Stimulated activated CD4-positive, alpha-beta T cell treated with anti-CD3 and anti-CD28 coated beads, Interleukin-2, amount 100 ng/mL, for 4 hours (primary cell): ENCODE results near the gene PLCB1.
"Not testable (repeated sequence)": the region's sequence is repeated elsewhere in the genome, so short reads cannot be mapped to it uniquely, and the experiment has no call there.

Source experiments
- DNase-seq: peaks from one replicate; pipeline ENCODE4 v3.0.0-alpha.2; 2020; ENCODE audit warnings: low read depth

PLCB1 gene

DNA sequence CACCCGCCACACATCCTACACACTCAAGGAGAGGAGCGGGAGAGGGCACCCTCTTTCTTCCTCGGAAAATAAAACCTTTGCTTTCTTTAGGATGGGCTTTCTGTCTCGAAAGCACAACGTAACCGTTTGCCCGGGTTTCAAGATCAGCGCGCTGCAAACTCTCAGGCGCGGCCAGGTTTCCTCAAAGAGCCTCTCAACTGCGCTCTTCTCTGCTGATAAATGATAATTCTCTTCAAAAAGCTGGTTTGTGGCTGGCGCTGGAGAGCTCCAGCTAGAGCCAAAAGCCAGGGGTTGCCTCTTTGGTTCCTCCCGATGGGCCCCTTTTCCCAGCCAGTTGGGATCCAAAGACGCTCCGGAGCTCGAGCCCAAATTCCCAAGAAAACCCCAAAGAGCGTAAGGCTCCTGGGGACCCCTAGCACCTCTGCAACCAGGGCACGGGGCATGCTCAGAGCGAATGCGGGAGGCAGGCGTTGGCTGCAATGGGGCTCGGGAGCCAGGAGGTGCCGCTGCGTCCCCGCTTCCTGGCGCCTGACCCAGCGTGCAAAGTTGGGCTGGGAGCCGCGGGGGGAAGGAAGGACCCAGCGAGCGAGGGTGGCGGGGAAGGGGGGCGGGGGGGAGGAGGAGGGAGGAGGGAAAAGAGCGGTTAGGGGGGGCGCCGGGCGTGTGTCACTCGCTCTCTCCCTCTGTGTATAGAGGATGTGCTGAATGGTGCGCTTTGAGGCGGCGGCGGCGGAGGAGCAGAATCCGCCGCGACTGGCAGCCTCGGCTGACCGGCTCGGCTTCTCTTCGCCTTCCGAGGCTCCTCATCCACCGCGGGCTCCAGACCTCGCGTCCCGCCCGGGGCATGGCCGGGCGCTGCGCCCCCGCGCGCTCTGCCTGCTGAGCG lies at the start of gene PLCB1:
TSS of gene PLCB1 (plus strand) at position 669 of the 886 bp plus-strand sequence. CDS start 386 bp downstream, outside the sequence.
- peak; percentile 53 for DNase-seq

- no peak for DNase-seq
These were observed 49.1 kb upstream of the PLCB1 start for GRCh38 chr20:8082989-8083388.

- no peak for DNase-seq
These were observed 42.4 kb upstream of the PLCB1 start for GRCh38 chr20:8089668-8090067.

DNA sequence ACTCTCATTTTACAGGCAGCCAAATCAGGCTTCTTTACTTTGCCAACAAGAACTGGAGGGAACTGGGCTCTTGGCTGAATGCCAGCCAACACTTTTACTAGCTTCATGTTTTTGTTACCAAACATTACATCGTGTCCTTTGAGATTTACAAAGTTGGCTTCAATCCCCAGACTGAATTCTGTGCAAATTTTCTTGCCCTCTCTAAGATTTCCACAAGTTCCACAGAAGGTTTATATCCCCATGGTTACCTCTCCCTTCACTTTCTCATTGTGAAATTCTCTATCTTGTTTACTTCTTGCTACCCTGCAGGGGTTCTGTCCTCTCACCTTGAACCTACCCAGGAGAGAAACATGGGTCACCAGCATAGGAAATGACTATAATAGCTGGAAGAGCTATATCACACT lies 37.6 kb upstream of the PLCB1 start:
- no peak for DNase-seq

GRCh38 chr20:8094850-8095249 lies 37.2 kb upstream of the PLCB1 start:
- no peak for DNase-seq

DNA sequence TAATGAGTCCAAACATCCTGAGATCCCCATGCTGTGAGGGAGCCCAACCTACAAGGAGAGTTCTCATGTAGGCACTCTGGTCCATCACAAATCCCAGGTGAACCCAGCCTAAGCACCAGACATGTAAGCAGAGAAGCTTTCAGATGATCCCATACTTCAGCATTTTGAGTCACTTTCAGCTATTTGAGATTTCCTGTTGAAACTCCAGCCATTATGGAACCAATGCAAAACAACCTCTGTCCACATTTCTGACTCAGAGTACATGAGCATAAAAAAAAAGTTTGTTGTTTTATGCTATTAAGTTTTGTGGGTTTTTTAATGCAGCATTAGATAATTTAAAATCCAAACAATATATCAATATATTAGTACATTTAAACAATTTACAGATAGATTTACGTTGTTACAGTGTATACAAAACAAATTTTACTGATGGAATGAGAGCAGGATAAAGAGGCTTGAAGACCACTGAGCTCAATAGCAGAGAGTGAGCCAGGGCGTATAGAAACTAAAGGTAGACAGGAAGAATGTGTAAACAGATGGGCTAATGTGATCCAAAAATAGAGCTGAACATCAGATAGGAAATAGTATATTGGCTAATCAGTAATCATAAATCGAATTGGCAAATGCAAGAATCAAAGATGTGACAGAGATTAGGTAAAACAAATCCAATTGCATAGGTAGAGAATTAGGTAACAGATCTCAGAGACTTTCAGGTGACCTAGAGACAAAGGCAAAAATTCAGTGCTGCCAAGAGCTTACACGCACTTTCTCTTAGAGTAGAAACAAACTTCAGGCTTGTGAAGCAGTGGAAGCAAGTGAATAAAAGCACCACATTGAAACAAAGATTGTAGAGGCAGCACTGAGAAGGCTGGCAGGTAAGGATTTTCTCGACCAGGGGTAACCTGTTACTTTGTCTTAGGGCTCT lies 36.2 kb upstream of the PLCB1 start:
- no peak for DNase-seq

- DNase-seq: no peak
These were observed 34.8 kb upstream of the PLCB1 start for GRCh38 chr20:8097307-8097706.

DNA sequence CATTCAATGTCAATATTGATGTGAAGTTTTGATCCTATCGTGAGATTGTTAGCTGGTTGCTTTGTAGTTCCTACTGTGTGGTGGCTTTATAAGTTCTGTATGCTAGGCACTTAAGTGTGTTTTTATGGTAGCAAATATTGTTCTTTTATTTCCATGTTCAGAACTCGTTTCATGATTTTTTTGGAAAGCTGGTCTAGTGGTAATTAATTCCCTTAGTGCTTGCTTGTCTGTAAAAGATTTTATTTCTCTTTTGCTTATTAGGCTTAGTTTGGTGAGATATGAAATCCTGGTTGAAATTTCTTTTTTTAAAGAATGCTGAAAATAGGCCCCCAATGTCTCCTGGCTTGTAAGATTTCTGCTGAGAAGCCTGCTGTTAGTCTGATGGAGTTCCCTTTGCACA lies 27.8 kb upstream of the PLCB1 start:
- DNase-seq: no peak

DNA sequence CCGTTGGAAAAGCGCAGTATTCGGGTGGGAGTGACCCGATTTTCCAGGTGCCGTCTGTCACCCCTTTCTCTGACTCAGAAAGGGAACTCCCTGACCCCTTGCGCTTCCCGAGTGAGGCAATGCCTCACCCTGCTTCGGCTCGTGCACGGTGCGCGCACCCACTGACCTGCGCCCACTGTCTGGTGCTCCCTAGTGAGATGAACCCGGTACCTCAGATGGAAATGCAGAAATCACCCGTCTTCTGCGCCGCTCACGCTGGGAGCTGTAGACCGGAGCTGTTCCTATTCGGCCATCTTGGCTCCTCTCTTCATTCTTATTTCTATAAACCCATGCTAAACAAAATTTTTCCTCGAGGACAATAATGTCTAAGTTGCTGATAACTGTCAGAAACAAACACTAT lies 17.5 kb upstream of the PLCB1 start:
- not testable (repeated sequence) for DNase-seq

- DNase-seq: no peak
These were observed 16.6 kb upstream of the PLCB1 start for GRCh38 chr20:8115436-8115835.

DNA sequence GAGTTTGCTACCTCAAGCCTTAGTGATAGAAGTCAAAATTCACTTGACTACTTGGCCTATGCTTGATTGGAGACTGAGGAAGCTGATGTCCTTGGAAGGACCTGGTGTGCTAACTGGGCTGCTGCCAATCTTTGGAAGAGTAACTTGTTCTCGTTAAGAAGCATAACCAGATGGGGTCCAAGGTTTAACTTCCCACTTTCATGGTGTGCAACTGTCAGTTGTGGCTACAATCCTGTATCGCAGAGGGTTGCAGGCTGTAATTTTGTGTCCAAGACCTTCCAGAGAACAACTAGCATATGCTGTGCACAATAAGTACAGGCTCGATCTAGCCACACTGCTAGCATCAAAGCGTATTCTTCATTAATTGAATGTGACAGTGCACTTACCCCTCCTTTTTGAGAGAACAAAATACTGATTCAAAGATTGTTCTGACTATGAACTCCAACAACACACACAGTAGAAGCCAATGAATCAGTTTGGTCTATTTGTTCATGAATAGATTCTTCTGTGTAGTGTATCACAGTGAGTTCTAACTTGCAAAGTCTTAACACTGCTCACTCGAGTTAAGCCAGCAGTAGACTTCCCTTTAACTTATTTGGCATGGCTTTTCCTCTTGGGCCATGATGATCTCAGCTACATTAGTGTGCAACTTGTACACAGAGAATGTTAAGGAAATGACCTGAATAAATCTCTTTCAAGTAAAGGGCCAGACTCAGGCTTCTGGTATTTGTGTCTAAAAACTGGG lies 15.8 kb upstream of the PLCB1 start:
- no peak for DNase-seq

GRCh38 chr20:8117636-8118035 lies 14.4 kb upstream of the PLCB1 start:
- DNase-seq: no peak

GRCh38 chr20:8118039-8118438 lies 14.0 kb upstream of the PLCB1 start:
- no peak for DNase-seq

GRCh38 chr20:8118760-8119159 lies 13.3 kb upstream of the PLCB1 start:
- DNase-seq: no peak

DNA sequence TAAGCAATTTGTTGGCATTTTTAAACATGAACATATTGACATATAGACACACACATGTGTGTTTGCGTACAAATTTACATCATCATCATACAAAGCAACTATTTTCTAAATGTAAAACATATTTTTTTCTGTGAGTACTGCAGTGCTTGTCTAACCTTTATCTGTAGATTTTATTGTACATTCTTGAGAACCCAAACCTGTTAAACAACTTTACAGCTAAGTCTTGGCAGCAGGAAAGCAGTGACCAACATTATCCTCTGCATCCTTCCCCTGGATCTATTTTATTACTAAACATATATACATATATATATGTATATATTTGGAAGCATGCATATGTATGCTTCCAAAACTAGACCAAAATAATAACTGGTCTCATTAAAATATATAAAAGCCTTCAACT lies 10.4 kb upstream of the PLCB1 start:
- no peak for DNase-seq

DNA sequence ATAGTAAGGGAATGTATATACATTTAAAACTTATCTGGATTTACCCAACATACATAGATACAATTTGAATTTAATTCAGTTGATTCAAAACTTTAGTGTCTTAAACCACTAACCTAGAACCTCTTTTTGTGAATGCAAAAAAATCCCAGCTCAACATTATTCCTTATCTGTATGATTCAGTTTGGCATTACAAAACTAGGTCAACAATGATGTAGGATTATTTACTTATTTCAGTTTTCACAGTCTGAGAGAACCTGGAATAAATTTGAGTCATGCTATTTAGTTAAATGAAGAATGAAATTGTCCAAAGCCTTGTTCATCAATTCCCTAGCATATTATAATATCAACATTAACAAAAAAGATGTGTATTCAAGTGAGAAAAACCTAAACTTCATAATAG lies 7.4 kb upstream of the PLCB1 start:
- DNase-seq: no peak

DNA sequence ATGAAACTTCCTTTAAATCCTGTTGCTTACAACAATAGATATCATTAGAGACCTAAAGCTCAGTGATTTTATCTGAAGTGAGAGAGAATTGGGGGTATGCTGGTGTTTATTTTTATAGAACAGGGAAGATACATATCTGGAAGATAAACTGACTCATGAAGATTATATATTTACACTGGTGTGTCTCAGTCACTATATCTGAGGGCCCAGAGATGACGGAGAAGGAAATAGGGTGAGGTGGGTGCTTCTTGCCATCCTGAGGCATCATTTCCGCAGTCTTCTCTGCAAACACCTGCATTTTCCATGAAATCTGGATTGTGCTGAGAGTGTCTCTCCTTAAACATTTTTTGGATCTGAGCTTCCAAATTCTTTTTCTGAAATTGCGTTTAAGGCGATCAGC lies 5.9 kb upstream of the PLCB1 start:
- DNase-seq: no peak

DNA sequence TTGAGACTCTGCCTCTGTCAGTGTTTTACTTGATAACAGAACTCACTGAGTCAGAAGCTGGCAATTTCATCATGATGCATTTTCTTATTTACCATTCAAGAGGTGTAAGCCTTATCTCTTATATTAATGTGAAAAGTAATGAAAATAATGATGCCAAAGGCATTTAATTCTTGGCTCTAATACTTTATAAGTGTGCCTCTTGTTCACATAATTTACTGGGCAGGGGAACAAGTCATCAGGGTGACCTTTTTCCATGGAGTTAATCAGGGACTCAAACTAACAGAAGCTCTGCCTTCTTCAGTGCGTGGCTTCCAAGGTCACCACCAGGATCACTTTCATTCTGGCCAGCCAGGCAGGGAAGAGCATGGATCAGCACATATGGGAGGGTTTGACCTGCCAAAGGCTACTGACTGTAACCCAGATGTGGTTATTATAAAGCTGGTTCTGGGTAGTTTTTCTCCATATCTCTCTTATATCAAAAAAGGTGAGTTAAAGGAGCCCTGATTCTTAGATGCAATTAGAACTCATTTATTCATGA lies 5.2 kb upstream of the PLCB1 start:
- no peak for DNase-seq

- DNase-seq: no peak
These were observed 4.4 kb upstream of the PLCB1 start for GRCh38 chr20:8127553-8128255.

DNA sequence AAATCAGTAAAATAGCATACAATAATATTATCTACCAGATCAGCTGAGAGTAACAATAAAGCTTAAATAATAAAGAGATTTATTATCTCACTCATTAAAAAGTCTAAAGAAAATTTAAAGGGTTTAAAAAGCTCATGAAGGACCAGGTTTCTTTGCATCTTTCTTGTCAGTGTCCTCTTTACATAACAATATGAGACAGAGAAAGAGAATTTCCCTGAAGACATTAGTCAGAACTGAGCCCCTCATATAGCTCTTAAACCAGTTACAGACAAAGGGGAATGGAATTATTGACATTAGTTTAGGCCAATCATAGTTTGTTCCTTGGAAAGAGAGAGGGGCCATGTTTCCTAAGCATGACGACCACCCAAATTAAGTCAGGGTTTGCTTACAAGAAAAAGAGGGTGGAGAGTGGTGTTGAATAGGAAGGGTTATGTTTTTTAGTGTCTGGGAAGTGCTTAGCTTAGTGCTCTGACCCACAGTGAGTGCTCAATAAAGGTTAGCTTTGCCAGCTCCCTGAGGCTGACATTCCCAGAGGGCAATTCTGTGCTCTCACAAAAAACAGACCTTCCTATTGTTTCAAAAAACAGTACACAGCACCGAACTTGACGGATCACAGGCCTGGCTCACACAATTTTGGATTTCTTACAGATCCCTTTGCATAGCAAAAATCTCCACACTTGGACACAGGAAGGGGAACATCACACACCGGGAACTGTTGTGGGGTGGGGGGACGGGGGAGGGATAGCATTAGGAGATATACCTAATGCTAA lies 3.6 kb upstream of the PLCB1 start:
- DNase-seq: no peak
